ENCODE measurements around the gene RNF150.
"Not testable (repeated sequence)": the region's sequence is repeated elsewhere in the genome, so short reads cannot be mapped to it uniquely, and the experiment has no call there.

RNF150 gene

DNA sequence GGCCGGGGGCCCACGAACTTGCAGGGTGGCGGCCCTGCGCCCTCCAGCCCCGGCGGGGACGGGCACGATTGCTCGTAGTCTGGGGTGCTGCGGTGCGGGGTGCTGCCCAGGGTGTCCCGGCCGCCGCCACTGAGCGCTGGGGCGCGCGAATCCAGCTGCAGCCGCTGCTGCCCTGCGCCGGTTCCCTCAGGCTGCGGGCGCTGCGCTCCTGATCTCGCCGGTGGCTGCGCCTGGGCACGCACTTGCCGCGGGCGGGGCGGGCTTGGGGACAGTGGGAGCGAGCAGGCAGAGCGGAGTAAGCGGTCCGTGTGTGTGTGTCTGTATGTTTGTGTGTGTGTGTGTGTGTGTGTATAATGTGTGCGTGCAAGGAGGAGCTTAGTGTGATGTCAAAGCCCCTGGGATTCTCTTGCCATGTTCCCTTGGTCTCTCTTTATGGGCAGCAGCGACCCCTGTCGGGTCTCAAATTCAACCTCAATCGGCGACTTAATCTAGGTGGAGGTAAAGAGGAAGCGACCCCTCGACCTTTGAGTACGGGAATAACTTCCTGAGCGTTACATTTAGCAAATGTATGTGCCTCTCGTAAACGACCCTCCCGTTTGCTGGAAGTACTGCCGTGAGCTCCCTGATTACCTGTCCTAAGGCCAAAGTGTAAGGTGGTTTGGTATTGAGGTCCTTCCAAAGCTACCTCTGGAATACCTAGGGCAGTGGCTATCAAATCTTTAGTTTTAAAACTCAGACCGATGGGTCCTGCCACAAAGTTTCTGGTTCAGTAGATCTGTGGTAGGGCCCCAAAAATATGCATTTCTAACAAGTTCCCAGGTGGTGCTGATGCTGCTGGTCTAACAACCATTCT, at the start of gene RNF150:
Gene RNF150 (minus strand): TSS at position 324 of the 853 bp plus-strand sequence.
- DNase-seq, result peak; percentile 94

DNA sequence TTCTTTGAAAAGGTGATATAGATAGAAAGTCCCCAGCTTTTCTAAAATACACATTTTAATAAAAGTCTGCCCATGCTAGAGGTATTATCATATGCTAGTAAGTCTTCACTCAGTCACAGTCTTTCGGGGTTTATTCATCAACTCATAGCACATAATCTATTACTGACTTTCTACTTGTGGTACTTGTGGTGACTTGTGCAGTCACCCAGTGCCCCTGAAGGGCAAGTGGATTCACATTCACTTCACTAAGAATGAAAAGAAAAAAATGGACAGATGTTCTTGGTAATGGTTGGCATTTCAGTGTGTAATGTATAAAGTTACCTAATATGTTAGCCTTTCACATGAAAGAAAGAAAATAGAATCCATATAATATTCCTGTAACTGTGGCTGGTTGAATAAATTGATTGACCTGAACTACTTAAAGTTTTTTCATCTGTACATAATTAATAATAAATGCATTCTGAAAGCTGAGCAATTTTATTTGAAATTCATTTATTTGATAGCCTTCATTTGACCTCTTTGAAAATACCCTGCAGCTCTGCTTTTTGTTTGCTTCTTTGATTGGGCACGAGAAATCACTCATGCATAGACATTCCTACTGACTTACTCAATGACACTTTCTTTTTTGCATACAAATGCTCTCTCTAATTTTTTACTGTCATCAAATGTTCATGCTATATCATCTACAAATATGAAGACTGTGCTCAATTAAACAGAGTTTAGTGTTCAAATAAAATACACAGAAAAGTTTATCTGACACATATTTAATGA, 47.9 kb upstream of the RNF150 start:
- no peak for DNase-seq

DNA sequence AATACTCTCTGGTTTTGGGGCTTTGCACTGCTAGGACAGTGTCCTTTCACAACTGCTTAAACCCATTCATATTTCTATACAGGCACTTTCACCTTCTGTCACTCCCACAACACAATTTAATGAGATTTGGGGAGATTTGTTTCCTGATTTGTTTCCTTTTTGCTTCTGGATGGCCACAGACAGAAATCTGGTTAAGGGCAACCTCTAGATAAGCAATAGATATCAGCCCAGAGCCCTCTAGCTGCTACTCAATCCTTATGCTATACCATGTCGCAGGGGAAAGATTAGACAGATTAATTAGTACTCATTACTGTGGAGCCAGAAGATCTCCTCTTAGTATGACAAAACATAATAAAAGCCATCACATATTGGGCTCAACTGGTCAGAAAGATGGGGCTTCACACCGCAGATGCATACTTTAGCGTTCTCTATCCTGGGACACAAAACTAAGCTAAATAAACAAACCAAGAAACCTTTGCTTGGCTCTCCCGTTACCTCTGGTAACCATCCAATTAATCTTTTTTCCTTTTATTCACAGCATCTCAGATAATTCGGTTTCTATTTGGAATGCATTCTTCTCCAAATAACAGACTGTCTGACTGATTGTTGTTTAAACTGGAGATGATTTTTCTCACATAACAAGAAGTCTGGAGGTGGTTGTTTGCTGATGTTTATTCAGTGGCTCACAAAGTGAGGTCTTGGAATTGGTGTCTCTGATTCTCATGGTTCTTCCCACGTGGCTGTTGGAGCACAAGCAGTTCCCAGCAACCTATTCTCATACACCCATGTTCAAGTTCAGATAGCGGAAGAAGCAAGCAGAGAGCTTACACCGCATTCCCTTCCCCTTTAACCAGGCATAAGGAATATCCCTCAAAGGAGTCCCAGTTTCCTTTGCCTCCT, 46.5 kb upstream of the RNF150 start:
- no peak for DNase-seq

DNA sequence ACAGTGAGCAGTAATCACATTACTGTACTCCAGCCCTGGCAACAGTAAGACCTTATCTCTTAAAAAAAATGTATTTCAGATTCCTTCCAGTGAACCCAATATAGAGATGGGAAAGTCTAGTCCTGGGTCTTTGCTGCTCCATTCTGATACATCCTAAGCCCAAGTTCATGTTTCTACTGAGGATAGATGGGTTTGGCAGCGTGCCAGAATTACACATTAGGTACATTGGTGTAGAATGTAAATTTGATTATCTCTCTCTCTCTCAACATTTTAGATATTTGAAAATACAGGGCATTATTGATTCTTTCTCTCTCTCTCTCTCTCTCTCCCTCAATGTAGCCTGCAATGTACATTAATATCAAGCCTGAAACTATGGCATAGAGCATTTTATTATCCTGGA, 43.9 kb upstream of the RNF150 start:
- no peak for DNase-seq

DNA sequence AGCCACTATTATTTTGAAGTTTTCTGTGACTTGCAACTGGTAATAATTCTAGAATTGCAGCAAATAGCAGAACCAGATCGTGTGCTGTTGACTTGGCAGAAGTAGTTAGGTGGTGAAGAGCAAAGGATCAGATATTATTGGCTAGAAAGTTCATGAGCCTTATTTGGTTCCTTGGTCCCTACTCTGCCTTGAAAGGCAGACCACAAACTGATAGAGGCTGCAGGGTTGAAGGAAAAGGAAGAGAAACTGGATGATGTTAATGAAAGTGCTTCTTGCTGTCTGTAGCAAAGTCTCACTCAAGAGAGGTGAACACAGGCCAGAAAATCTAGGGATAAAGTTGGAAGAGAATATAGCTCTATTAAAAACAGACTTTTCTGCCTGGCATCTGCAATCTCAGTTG, 41.2 kb upstream of the RNF150 start:
- DNase-seq, result no peak

DNA sequence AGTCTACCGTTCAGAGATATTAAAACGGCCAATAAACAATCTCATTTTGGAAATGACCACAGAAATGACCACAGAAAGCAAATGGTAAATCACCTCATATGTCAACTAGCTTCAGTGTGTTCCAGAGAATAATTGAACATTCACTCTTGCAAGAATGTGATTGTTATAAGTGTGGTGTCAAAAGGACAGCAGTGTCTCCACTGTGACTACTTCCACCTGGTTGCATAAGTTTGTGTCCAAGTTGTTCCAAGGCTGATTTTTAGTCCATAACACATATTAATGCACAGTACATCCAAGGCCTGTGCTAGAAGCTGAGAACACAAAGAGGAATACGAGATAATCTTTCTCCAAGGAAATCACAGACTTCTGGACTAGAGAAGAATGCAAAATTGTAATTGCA, 37.4 kb upstream of the RNF150 start:
- no peak for DNase-seq

DNA sequence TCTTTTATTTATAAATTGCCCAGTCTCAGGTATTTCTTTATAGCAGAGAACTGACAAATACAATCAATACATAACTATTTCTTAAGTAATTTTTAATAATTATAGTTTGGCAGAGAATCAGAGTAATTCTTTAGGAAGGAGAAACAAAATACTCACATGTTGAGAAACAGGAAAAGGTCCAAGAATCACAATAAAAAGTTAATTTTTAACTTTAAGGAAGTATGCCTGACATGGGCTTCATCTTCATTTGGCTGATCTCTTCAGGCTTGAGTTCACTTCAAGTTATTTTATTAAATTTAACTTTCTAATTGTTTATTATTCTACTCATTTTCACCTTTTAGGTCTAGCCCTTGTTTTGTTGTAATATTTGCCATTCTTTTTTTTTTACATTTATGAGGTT, 36.1 kb upstream of the RNF150 start:
- no peak for DNase-seq

DNA sequence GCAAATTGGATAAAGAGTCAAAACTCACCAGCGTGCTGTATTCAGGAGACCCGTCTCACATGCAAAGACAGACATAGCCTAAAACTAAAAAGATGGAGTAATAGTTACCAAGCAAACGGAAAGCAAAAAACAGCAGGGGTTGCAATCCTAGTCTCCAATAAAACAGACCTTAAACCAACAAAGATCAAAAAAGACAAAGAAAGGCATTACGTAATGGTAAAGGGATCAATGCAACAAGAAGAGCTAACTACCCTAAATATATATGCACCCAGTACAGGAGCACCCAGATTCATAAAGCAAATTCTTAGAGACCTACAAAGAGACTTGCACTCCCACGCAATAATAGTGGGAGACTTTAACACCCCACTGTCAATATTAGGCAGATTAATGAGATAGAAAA, 31.7 kb upstream of the RNF150 start:
- DNase-seq, result not testable (repeated sequence)

DNA sequence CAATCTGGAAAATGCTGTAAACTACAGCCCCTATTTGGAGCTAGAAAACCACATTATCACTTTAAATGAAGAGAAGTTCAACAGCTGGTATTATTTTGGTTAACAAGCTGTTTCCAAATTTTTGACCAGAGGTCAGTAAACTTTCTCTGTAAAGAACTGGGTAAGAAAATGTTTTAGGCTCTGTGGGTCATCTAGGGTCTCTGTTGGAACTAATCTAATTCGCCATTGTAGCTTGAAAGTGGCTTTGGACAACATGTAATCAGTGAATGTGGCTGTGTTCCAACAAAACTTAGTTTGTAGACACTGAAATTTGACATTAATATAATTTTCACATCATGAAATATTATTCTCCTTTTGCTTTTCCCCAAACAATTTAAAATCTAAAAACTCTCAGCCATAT, 25.8 kb upstream of the RNF150 start:
- no peak for DNase-seq

DNA sequence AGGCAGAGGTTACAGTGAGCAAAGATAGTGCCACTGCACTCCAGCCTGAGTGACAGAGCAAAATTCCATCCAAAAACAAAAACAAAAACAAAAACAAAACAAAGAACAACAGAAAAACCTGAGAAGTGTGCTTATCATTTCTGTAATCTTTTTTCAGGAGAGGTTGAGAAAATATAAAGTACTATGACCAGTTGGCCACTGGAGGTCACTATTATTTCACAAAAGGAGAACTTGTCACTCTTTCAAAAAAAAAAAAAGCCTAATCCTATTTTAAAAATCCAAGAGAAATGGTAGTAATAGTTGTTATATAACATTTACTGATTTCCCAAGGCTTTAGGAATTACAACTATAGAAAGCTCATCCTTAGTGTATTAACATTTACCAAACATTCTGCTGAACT, 24.9 kb upstream of the RNF150 start:
- DNase-seq, result no peak

DNA sequence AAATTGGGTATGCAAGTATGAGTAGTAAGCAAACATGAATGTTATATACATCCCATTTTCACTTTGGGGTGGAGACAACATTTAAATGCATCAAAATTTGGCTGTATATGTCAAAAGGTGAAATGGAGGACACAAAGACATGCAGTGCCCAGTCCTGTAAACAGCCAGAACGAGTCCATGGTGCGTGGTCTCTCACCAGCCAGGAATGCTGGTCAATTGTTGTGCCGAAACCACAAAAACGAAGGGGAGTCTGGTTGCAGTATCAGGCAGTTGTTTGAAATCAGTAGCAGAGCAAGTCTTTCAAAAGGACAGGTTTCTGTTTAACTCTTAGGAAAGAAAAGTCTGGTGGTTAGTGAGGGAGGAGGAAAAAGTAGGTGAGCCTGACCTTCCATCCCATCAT, 22.3 kb upstream of the RNF150 start:
- DNase-seq, result no peak

DNA sequence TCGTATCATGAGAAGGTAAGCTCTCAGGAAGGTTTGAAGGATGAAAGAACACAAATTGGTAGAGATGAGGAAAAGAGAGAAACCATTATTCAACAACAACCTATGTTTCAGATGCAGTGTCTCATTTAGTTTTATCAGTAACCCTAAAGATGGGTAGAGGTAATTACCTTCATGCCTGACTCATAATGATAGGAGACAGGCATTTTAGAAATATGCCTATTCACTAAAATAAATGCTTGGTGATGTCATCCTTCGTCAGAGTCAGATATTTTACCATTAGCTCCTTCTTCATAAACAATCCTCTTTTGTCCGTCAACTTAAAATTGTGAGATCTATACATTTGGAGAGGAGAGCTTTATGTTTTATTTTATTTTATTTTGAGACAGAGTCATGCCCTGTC, 21.5 kb upstream of the RNF150 start:
- no peak for DNase-seq

DNA sequence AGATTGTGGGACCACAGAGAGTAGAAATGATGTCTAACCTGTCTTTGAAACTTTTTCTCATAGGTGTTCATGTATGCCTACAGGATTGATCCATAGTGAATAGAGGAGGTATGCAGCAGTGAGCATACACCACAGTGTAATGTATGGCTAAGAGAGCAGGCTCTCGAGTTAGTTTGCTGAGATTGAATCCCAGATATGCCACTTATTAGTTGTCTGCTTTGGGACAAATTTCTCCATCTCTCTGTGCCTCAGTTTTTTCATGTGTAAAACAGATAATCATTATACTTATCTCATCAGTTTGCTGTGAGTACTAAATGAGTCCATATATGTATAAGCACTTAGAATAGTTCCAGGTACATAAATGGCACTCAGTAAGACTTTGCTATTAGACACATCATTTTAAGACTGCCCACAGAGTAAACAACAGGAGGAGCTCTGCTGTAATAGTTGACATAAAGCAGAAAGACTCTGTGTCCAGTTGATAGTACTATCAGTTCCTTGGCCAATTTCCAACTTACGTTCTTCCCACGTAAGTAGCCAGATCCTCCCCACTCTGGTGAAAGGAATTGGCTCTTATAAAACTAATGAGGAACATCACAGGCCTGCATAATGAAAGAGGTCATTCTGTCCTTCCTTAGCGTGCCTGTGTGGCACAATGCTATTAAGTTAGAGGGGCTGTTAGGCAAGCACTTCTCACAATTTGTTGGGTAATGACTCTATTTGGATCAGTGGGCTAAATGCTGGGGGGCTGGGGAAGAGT, 20.7 kb upstream of the RNF150 start:
- no peak for DNase-seq

DNA sequence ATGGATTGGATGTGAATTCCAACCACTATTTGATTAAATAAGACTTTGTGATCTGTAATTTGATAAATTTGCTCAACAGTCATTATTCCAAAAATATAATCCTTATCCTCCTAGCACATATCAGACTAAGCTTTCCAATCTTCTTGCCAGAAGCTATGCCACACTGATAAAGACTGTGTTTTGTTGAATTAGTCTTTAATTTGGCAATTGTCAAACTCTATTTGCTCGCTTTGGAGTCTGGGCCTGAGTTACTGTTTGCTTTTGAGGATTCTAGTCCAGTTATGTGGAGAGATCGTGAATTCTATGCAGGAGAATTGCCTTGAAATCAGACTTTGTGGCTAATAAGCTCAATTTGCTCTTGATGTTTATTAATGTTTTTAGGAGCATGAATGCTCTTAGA, 10.9 kb upstream of the RNF150 start:
- no peak for DNase-seq

DNA sequence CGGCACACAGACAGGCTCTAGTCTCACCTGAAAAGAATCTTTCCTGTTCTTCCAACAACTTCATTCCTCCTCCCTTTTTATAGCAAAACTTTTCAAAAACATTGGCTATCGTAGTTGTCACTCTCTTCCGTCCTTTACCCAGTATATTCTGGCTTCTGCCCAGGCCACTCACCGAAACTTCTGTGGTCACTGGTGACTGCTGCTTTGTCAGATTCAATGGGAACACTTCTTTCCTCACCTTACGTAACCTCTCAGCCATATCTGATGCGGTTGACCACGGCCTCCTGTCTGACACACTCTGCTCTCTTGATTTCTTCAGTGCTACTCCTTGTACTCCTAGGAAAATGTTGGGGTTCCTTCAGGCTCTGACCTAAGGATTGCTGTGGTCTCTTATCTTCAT, 9.2 kb upstream of the RNF150 start:
- no peak for DNase-seq

DNA sequence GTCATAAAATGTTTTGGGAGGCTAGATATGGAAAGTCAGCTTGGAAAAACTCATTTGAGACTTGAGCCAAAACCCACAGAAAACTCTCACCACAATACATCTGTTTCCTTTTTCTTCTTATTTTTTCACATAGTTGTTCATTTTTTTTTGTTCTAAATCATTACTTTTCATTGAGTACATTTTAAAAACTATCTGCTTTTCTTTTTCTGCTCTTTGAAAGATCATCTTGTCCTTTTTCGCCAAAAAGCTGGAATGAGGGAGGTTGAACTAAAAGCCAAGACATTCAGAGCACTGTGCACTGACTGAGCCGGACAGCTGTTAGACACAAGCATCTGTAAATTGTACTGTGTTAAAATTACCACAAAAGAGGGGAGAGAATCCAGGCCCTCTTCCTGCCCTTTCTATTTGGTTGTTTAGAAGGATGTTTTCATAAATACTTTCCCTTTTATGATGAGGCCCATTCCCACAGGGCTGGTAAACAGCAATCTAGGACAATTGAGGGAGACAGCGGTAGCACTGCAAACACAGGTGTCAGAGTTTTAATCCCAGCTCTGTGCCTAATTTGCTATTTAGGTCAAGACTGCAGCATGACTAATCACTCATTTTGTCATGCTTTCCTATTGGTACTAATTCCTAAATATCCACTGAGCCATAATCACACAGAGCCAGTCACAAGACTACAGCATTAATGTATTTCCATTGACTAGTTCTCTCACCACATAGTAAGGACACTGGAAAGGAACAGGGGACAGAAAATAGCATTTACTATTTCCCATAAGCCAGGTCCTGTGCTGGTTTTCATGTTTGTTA, 7.3 kb upstream of the RNF150 start:
- peak; percentile 43 for DNase-seq

DNA sequence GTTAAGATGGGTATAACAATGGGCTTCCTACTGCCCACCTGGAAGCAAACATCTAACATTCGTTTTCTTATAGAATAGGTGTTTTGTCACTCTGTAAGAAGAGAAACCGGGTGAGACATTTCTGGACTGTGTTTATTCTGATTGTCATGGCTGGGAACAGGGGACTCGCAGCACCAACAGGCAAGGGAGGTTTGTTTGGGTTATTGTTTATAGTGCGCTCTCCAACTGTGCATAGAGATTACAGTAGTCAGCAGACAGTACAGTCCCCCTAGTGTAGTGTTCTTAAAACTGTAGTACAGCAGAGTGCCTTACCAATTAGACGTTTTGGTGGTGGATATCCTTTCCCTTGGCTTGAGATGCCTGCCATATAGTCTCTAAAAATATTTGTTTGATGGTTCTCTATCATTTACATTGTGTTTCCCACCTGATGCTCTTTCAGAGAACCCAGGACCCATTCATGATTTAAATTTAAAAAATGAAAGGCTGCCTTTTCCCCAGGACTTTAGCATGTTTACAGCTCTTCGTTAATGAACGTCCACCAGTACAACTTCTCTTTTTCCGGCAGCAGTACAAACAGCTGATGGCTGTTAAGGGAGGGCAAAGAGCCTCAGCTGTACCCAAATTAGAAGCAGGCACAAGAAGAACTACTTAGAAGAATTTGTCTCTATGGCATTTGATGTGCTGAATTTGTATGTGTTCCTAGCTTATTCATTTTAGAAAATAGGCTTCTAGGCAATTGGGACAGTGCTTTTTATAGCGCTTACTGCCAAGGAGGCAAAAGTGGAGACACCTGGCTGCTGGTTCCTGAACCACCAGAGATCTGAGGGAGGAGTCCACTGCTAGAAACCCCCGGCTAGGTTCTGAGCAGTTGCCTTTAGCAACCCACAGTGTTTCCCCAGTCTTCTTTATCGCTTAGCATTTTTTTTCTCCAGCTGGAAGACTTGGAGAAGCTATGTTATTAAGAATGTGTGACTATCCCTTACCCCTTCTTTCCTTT, 1.0 kb upstream of the RNF150 start:
- peak; percentile 29 for DNase-seq

DNA sequence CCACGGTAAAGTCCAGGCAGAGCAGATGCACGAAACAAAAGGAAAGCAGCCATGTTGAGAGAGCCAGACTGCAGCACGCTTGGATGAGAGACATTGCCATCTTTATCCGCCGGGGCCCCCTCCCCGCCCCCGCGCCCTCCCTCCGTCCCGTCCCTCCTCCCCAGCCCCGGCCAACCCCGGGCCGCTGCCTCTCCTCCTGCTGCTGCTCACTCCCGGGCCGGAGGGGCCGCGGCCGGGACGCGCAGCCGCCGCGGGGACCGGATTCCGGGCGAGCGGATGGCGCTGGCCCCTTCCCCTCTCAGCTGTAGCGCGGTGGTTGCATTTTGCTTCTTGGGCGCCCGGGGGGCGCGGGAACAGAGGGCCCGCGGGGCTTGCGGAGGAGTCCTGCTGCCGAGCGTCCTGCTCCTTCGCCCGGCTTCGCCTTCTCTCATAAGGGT, 542 bp downstream of the RNF150 start:
- DNase-seq, result peak; percentile 86

DNA sequence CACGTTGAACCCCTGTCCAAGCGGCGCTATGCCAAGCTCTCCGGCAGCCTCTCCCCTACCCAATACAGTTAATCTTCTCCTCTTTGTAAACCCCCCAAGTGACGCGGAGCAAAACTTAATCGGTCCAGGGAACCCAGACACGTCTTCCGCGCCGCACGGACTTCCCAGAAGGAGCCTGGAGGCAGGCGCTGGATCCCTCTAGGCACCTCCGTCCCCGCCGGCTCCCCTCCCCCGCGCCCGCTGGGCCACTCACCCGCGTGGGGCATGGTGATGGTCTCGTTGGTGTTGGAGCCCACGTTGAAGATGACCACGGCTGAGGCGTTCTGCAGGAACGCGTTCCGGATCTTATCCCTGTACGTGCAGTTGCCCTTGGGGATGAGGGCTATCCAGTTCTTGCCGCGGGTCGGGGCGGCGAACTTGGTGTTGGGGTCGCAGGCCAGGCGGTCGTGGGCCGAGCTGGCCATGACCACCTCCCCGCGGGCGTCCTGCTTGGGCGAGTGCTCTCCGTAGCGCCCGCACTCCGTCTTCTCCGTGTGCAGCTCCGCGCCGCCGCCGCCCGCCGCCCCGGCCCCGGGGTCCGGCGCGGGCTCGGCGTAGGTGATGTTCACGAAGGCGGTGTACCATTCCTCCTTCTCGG, 1.1 kb downstream of the RNF150 start:
- peak; percentile 69 for DNase-seq

DNA sequence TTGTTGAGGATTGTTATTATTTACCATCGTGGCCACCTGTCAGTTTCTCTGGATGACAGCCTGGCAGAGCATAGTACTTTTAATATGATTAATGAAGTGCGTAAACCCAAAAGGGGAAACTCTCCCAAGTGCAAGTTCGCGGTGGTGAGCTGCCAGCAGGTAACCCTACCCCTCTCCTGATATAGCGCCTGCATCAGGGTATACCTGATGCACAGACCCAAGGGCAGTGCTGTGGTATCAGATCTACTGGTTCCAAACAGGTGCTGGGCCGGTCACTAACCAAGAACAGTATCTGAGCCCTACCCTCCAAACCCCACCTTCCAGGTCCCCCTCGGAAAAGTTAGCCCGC, 1.6 kb downstream of the RNF150 start:
- DNase-seq, result no peak

Measured in right hindlimb (tissue), 1 donor.